OCI-LY1 (cell line): ENCODE results near the gene INTS7.

ENCODE experiments used
- H2AFZ ChIP-seq: fragments of 200-600 bp; sonication (generic), shearing (Covaris generic); 2 replicates; pipeline ENCODE4 v1.6.0; 2014; ENCODE audit warnings: antibody characterized with exemption, mild to moderate bottlenecking, low read length
- H3F3A ChIP-seq: fragments of 200-600 bp; sonication (generic), shearing (Covaris generic); 2 replicates; pipeline ENCODE4 v1.6.0; 2014; ENCODE audit warnings: mild to moderate bottlenecking, antibody characterized with exemption, low read length, moderate library complexity; ENCODE audit not compliant: insufficient read depth
- H3K27ac ChIP-seq: fragments of 200-600 bp; sonication (generic); 2 replicates; pipeline ENCODE4 v1.5.1; 2014; ENCODE audit warnings: low read length, mixed run types, mild to moderate bottlenecking, low read depth; ENCODE audit not compliant: poor library complexity, severe bottlenecking
- H3K27me3 ChIP-seq: fragments of 200-600 bp; sonication (generic); 2 replicates; pipeline ENCODE4 v1.6.0; 2014; ENCODE audit warnings: antibody characterized with exemption, mild to moderate bottlenecking, low read length, moderate library complexity; ENCODE audit not compliant: insufficient read depth
- H3K36me3 ChIP-seq: fragments of 200-600 bp; sonication (generic); 2 replicates; pipeline ENCODE4 v1.6.1; 2014; ENCODE audit warnings: mild to moderate bottlenecking, antibody characterized with exemption, low read length, moderate library complexity, mixed read lengths; ENCODE audit not compliant: insufficient read depth
- H3K4me1 ChIP-seq: fragments of 200-600 bp; sonication (generic); 2 replicates; pipeline ENCODE4 v1.5.1; 2014; ENCODE audit warnings: mild to moderate bottlenecking, low read length, moderate library complexity; ENCODE audit not compliant: insufficient read depth, severe bottlenecking
- H3K4me2 ChIP-seq: fragments of 200-600 bp; sonication (generic), shearing (Covaris generic); 2 replicates; pipeline ENCODE4 v1.6.1; 2014; ENCODE audit warnings: low read length
- H3K4me3 ChIP-seq: fragments of 200-600 bp; sonication (generic); 2 replicates; pipeline ENCODE4 v1.5.1; 2014; ENCODE audit warnings: low read length, low read depth, mild to moderate bottlenecking, mixed read lengths; ENCODE audit not compliant: poor library complexity, severe bottlenecking
- H3K79me2 ChIP-seq: fragments of 200-600 bp; shearing (Covaris generic); 2 replicates; pipeline ENCODE4 v1.6.1; 2016; ENCODE audit warnings: mixed run types, low read length, mixed read lengths; ENCODE audit not compliant: insufficient read depth
- H3K9ac ChIP-seq: fragments of 200-600 bp; sonication (generic), shearing (Covaris generic); 2 replicates; pipeline ENCODE4 v1.6.1; 2014; ENCODE audit warnings: mild to moderate bottlenecking, low read length, mixed read lengths
- H3K9me2 ChIP-seq: fragments of 200-600 bp; sonication (generic), shearing (Covaris generic); 2 replicates; pipeline ENCODE4 v1.6.1; 2014; ENCODE audit warnings: low read depth, mild to moderate bottlenecking, low read length, mixed read lengths
- H3K9me3 ChIP-seq: fragments of 200-600 bp; shearing (Covaris generic); 2 replicates; pipeline ENCODE4 v1.6.1; 2014; ENCODE audit warnings: low read length, mixed read lengths
- H4K20me1 ChIP-seq: fragments of 200-600 bp; sonication (generic), shearing (Covaris generic); 2 replicates; pipeline ENCODE4 v1.6.0; 2016; ENCODE audit warnings: mild to moderate bottlenecking, low read length; ENCODE audit not compliant: insufficient read depth
- EZH2 ChIP-seq: fragments of 200-600 bp; sonication (generic), shearing (Covaris generic); IDR thresholded peaks from 2 replicates; pipeline ENCODE4 v1.8.0; 2017; ENCODE audit warnings: borderline replicate concordance, mixed run types, mild to moderate bottlenecking, antibody characterized with exemption, low read length, moderate library complexity, mixed read lengths
- TF ChIP-seq, protein P1 (sequence below): fragments of 200-600 bp; sonication (generic), shearing (Covaris generic); IDR thresholded peaks from 2 replicates; pipeline ENCODE4 v1.5.1; 2017; ENCODE audit warnings: mild to moderate bottlenecking, antibody characterized with exemption, low read length, moderate library complexity, mixed read lengths

INTS7 gene

DNA sequence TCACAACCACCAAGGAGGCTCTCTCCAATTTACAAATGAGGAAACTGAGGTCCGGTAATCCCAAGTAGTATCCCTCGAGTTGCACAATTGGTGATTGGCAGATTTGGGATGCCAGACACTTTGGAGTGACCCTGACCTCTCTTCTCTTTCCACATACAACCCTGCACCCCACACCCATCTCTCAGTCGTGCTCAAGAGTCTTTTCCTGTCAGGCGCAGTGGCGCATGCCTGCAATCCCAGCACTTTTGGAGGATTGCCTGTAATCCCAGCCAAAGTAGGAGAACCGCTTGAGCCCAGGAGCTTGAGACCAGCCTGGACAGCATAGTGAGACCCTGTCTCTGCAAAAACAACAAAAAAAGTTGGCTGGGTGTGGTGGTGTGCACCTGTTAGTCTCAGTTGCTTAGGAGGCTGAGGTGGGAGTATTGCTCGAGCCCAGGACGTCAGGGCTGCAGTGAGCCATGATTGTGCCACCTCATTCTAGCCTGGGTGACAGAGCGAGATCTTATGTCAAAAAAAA is 113.7 kb downstream of the INTS7 start:
- H4K20me1 ChIP-seq, result no peaks in the 10 kb centered on the region
- H3F3A ChIP-seq, result no peaks in the 10 kb centered on the region
- H3K4me1 ChIP-seq, result no peaks in the 10 kb centered on the region
- H3K9me2 ChIP-seq, result no peaks in the 10 kb centered on the region
- no peaks in the 10 kb centered on the region for H3K27me3 ChIP-seq
- no peak overlapping the region for H2AFZ ChIP-seq
- H3K9ac ChIP-seq, result no peak overlapping the region
- H3K27ac ChIP-seq, result no peak overlapping the region
- no peaks in the 10 kb centered on the region for H3K36me3 ChIP-seq
- no peaks in the 10 kb centered on the region for H3K9me3 ChIP-seq
- no peak overlapping the region for H3K4me2 ChIP-seq
- no peak overlapping the region for H3K4me3 ChIP-seq
- TF ChIP-seq EZH2, result no peak
- TF ChIP-seq, protein P1, sequence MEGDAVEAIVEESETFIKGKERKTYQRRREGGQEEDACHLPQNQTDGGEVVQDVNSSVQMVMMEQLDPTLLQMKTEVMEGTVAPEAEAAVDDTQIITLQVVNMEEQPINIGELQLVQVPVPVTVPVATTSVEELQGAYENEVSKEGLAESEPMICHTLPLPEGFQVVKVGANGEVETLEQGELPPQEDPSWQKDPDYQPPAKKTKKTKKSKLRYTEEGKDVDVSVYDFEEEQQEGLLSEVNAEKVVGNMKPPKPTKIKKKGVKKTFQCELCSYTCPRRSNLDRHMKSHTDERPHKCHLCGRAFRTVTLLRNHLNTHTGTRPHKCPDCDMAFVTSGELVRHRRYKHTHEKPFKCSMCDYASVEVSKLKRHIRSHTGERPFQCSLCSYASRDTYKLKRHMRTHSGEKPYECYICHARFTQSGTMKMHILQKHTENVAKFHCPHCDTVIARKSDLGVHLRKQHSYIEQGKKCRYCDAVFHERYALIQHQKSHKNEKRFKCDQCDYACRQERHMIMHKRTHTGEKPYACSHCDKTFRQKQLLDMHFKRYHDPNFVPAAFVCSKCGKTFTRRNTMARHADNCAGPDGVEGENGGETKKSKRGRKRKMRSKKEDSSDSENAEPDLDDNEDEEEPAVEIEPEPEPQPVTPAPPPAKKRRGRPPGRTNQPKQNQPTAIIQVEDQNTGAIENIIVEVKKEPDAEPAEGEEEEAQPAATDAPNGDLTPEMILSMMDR, result no peak
- H3K79me2 ChIP-seq, result no peaks in the 10 kb centered on the region

DNA sequence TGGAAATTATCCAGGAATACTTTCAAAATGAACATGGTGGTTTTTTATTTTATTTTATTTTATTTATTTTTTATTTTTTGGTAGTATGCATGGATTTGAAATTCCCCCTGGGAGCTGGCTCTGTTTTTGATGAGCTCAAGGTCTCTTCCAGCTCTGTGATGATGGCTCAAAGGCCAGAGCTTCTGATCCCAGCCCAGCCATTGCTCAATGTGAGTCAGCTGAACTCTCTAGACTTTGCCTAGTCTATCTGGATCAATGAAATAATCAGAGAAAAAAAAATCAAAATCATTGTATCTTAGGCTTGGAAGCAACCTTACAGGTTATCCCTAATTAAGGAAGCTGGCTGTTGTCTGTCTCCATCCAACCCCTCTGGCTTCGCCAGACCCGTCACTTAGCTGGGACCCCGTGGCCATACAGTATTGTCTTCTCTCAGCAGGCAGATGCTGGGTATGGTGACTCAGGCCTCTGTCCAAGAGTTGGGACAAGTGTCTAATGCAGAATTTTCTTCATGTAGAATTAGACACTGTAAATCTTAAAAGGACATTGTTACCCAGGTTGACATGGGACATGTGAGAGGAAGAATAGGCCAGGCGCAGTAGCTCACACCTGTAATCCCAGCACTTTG is 114.6 kb downstream of the INTS7 start:
- no peaks in the 10 kb centered on the region for H3K36me3 ChIP-seq
- H3K4me1 ChIP-seq, result no peaks in the 10 kb centered on the region
- H3K9me3 ChIP-seq, result no peaks in the 10 kb centered on the region
- H3K27ac ChIP-seq, result no peak overlapping the region
- H2AFZ ChIP-seq, result no peak overlapping the region
- H3K4me3 ChIP-seq, result no peak overlapping the region
- no peaks in the 10 kb centered on the region for H3F3A ChIP-seq
- H3K27me3 ChIP-seq, result no peaks in the 10 kb centered on the region
- H3K79me2 ChIP-seq, result no peaks in the 10 kb centered on the region
- H3K4me2 ChIP-seq, result no peak overlapping the region
- no peaks in the 10 kb centered on the region for H4K20me1 ChIP-seq
- no peak overlapping the region for H3K9ac ChIP-seq
- H3K9me2 ChIP-seq, result no peaks in the 10 kb centered on the region
- no peak for TF ChIP-seq EZH2
- TF ChIP-seq, protein P1, result no peak

DNA sequence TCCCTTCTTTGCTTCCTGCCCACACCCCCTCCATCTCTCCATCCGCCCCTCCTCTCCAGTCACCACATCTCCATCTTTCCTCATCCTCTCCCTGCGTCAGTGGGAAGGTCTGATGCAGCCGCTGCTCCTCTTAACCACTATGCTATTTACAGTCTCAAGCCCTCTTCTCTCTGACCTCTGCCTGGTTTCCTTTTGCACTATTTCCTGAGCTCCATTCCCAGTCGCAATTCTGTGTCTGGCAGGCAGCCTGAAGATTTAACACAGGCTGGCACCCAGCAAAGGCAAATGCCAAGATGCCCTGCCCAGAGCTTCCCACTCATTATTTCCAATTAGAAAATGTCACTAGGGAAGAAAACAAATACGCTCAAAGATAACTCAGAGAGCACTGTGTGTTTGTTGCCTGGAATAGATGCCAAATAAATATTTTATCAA is 115.2 kb downstream of the INTS7 start:
- Histone ChIP-seq H3K79me2 (no peaks in the 10 kb centered on the region), H3K9me2 (no peaks in the 10 kb centered on the region), H3K36me3 (no peaks in the 10 kb centered on the region), H3F3A (no peaks in the 10 kb centered on the region), H3K27ac (no peak overlapping the region), H3K4me2 (no peak overlapping the region), H3K9me3 (no peaks in the 10 kb centered on the region), H4K20me1 (no peaks in the 10 kb centered on the region), H3K4me3 (no peak overlapping the region), H3K4me1 (no peaks in the 10 kb centered on the region), H3K9ac (no peak overlapping the region), H3K27me3 (no peaks in the 10 kb centered on the region), H2AFZ (no peak overlapping the region)
- TF ChIP-seq EZH2, result no peak
- TF ChIP-seq, protein P1, result no peak
